Measurements from ENCODE around the gene EID2. TPM values are rescaled to one million over a fixed set of nuclear protein-coding genes. Genes with fewer than 3 reads are reported as not detected.
A peak's percentile ranks its signal among the peaks of the same experiment; 100 is the strongest.

Gene EID2
- polyA plus RNA-seq (2013) = 12.8 and 13.5 TPM in 2 replicates

DNA sequence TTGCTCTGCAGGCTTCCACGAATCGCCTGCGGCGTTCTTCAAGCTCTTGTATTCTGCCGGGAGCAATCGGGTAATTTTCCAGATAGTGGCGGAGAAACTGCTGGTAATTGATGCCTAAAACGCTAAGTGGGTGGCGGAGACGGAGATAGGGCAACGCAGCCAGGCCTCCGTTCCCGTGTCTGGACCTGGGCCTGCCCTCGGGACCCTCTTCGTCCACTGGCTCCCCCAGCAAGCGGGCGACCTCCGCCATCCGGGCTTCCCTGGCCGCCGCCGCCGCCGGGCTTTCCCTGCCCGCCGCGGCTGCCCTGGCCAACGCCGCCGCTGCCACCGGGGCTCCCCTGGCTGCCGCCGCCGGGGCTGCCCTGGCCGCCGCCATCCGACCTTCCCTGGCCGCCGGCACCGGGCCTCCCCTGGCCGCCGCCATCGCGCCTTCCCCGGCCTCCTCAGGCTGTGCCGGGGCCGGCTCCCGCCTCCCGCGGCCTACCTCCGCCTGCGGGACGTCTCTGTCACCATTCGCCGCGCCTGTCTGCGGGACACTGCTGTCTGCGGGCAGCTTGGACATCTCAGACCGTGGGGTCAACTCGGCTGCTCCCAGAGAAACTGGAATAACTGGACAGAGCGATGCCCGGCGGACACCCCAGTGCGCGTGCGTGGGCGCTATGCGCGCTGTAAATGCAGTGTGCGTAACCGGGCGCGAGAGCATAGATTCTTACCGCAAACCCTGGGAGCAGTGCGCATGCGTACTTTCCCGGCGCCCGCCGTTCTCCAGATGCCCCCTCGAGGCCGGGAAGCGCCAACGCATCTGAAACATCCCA is at the start of gene EID2:
Gene EID2, minus strand, starts transcription at position 644 of the 815 bp plus-strand sequence. Its CDS starts 82 bp downstream, at position 562.
- WGBS (ENCODE audit: extremely low coverage, insufficient coverage, insufficient read length) = no CpG with 5 or more reads among the region's 84 CpGs
- no peaks in the 10 kb centered on the region for H3K9me3 ChIP-seq (ENCODE audit: insufficient read depth, low read depth, low read length)
- H4K8ac ChIP-seq (ENCODE audit: low read depth, low read length) = peak within 1 kb of the TSS; percentile 74
- peaks cover 2% of the 10 kb centered on the region for H3K79me2 ChIP-seq (ENCODE audit: control insufficient read depth, insufficient read depth, low read length, poor library complexity)
- H2BK5ac ChIP-seq (ENCODE audit: low read depth, low read length, poor library complexity) = peak within 1 kb of the TSS; percentile 66
- no peaks in the 10 kb centered on the region for H3K36me3 ChIP-seq (ENCODE audit: control insufficient read depth in 1 of 2, insufficient read depth in 2 of 2, low read length in 2 of 2)
- no peak within 1 kb of the TSS for H3K23ac ChIP-seq (ENCODE audit: low read length)
- H2AFZ ChIP-seq (ENCODE audit: insufficient read depth, low read length, poor library complexity) = peak within 1 kb of the TSS; percentile 4
- H4K91ac ChIP-seq (ENCODE audit: low read depth, low read length) = peak within 1 kb of the TSS; percentile 65
- H3K4ac ChIP-seq (ENCODE audit: low read depth, low read length) = peak within 1 kb of the TSS; percentile 0
- H2BK120ac ChIP-seq (ENCODE audit: insufficient read depth, low read length, poor library complexity) = peak within 1 kb of the TSS; percentile 74
- peaks cover 5% of the 10 kb centered on the region for H3K79me1 ChIP-seq (ENCODE audit: low read length)
- H4K12ac ChIP-seq (ENCODE audit: low read depth, low read length) = peak within 1 kb of the TSS; percentile 17
- H3K9ac ChIP-seq (ENCODE audit: low read length) = peak within 1 kb of the TSS; percentile 85
- H3K4me1 ChIP-seq (ENCODE audit: control insufficient read depth in 1 of 2, insufficient read depth in 2 of 2, low read length in 2 of 2) = no peaks in the 10 kb centered on the region
- H2BK12ac ChIP-seq (ENCODE audit: low read length) = no peak within 1 kb of the TSS
- H3K4me2 ChIP-seq (ENCODE audit: low read length) = peak within 1 kb of the TSS; percentile 96
- peak within 1 kb of the TSS; percentile 95 for H3K4me3 ChIP-seq (ENCODE audit: low read depth, low read length)
- peak within 1 kb of the TSS; percentile 92 for H3K27ac ChIP-seq (ENCODE audit: low read depth, low read length)
- peak within 1 kb of the TSS; percentile 24 for H2AK5ac ChIP-seq (ENCODE audit: low read length)
- peak within 1 kb of the TSS; percentile 70 for H3K14ac ChIP-seq (ENCODE audit: low read length)
- peak within 1 kb of the TSS; percentile 64 for H3K18ac ChIP-seq (ENCODE audit: low read length)
- no peaks in the 10 kb centered on the region for H3K27me3 ChIP-seq (ENCODE audit: insufficient read depth, low read length)
- DNase-seq = peak; percentile 99 to 100

DNA sequence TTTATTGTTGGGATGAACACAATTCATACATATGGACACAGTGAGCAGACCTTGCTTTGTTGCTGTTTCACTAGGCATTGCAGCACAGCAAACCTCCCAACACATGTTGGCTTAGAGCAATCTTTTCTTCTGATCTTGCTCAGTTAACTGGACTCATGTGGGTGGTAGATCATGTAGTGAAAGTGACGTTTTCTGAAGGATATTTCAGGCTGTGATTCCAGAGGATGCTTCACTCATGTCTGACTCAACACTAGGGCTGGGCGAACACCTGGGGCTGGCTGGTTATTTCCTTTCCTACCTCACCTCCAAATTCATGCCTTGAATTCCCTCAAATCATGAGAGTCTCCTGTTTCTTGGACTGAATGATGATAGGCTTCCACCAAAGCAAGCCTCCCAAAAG is 48.1 kb upstream of the EID2 start:
- no peak overlapping the region for H4K8ac ChIP-seq (ENCODE audit: low read depth, low read length)
- DNase-seq = peak; percentile 83 to 95
- no peaks in the 10 kb centered on the region for H3K9me3 ChIP-seq (ENCODE audit: insufficient read depth, low read depth, low read length)
- no peak overlapping the region for H4K91ac ChIP-seq (ENCODE audit: low read depth, low read length)
- no peak overlapping the region for H2BK12ac ChIP-seq (ENCODE audit: low read length)
- no peak overlapping the region for H3K9ac ChIP-seq (ENCODE audit: low read length)
- H4K12ac ChIP-seq (ENCODE audit: low read depth, low read length) = no peak overlapping the region
- H3K23ac ChIP-seq (ENCODE audit: low read length) = no peak overlapping the region
- H3K4ac ChIP-seq (ENCODE audit: low read depth, low read length) = no peak overlapping the region
- no peak overlapping the region for H3K14ac ChIP-seq (ENCODE audit: low read length)
- no peaks in the 10 kb centered on the region for H3K79me2 ChIP-seq (ENCODE audit: control insufficient read depth, insufficient read depth, low read length, poor library complexity)
- H2BK120ac ChIP-seq (ENCODE audit: insufficient read depth, low read length, poor library complexity) = no peak overlapping the region
- no peak overlapping the region for H3K4me3 ChIP-seq (ENCODE audit: low read depth, low read length)
- H3K4me2 ChIP-seq (ENCODE audit: low read length) = no peak overlapping the region
- no peaks in the 10 kb centered on the region for H3K27me3 ChIP-seq (ENCODE audit: insufficient read depth, low read length)
- H3K79me1 ChIP-seq (ENCODE audit: low read length) = no peaks in the 10 kb centered on the region
- no peak overlapping the region for H2AFZ ChIP-seq (ENCODE audit: insufficient read depth, low read length, poor library complexity)
- no peaks in the 10 kb centered on the region for H3K36me3 ChIP-seq (ENCODE audit: control insufficient read depth in 1 of 2, insufficient read depth in 2 of 2, low read length in 2 of 2)
- no peak overlapping the region for H3K18ac ChIP-seq (ENCODE audit: low read length)
- no peak overlapping the region for H2BK5ac ChIP-seq (ENCODE audit: low read depth, low read length, poor library complexity)
- H2AK5ac ChIP-seq (ENCODE audit: low read length) = no peak overlapping the region
- no CpG with 5 or more reads among the region's 2 CpGs for WGBS (ENCODE audit: extremely low coverage, insufficient coverage, insufficient read length)
- no peaks in the 10 kb centered on the region for H3K4me1 ChIP-seq (ENCODE audit: control insufficient read depth in 1 of 2, insufficient read depth in 2 of 2, low read length in 2 of 2)
- no peak overlapping the region for H3K27ac ChIP-seq (ENCODE audit: low read depth, low read length)

DNA sequence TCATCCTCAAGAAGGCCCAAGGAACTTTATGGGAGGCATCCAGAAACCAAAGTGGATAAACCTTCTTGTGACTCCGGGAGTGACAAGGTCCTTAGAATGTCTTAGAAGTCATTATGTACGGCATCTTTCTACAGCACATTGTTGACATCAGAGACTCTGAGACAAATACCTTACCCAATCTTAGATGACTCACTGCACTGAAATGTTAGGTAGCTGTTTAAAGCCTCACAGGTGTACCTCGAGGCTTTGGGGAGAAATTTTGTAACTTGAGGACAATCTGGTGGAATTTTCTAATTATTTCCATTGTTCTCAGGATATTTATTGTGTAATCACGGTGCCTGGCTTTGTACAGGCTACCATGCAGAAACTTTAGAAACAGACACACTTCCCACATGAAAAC is 47.5 kb upstream of the EID2 start:
- no peak overlapping the region for H3K23ac ChIP-seq (ENCODE audit: low read length)
- no peak overlapping the region for H3K4me3 ChIP-seq (ENCODE audit: low read depth, low read length)
- H2AFZ ChIP-seq (ENCODE audit: insufficient read depth, low read length, poor library complexity) = no peak overlapping the region
- no peaks in the 10 kb centered on the region for H3K79me2 ChIP-seq (ENCODE audit: control insufficient read depth, insufficient read depth, low read length, poor library complexity)
- H3K9ac ChIP-seq (ENCODE audit: low read length) = no peak overlapping the region
- H4K12ac ChIP-seq (ENCODE audit: low read depth, low read length) = no peak overlapping the region
- no peak overlapping the region for H2BK12ac ChIP-seq (ENCODE audit: low read length)
- no peak overlapping the region for H4K8ac ChIP-seq (ENCODE audit: low read depth, low read length)
- no peak overlapping the region for H3K14ac ChIP-seq (ENCODE audit: low read length)
- no peaks in the 10 kb centered on the region for H3K79me1 ChIP-seq (ENCODE audit: low read length)
- no peak overlapping the region for H3K4me2 ChIP-seq (ENCODE audit: low read length)
- H3K36me3 ChIP-seq (ENCODE audit: control insufficient read depth in 1 of 2, insufficient read depth in 2 of 2, low read length in 2 of 2) = no peaks in the 10 kb centered on the region
- no peak overlapping the region for H2BK120ac ChIP-seq (ENCODE audit: insufficient read depth, low read length, poor library complexity)
- no peak overlapping the region for H2AK5ac ChIP-seq (ENCODE audit: low read length)
- no peak overlapping the region for H3K4ac ChIP-seq (ENCODE audit: low read depth, low read length)
- H3K27me3 ChIP-seq (ENCODE audit: insufficient read depth, low read length) = no peaks in the 10 kb centered on the region
- H3K4me1 ChIP-seq (ENCODE audit: control insufficient read depth in 1 of 2, insufficient read depth in 2 of 2, low read length in 2 of 2) = no peaks in the 10 kb centered on the region
- H3K9me3 ChIP-seq (ENCODE audit: insufficient read depth, low read depth, low read length) = no peaks in the 10 kb centered on the region
- no peak overlapping the region for H3K18ac ChIP-seq (ENCODE audit: low read length)
- no peak overlapping the region for H2BK5ac ChIP-seq (ENCODE audit: low read depth, low read length, poor library complexity)
- no peak overlapping the region for H3K27ac ChIP-seq (ENCODE audit: low read depth, low read length)
- no CpG with 5 or more reads among the region's 4 CpGs for WGBS (ENCODE audit: extremely low coverage, insufficient coverage, insufficient read length)
- H4K91ac ChIP-seq (ENCODE audit: low read depth, low read length) = no peak overlapping the region
- peak; percentile 70 to 98 for DNase-seq

DNA sequence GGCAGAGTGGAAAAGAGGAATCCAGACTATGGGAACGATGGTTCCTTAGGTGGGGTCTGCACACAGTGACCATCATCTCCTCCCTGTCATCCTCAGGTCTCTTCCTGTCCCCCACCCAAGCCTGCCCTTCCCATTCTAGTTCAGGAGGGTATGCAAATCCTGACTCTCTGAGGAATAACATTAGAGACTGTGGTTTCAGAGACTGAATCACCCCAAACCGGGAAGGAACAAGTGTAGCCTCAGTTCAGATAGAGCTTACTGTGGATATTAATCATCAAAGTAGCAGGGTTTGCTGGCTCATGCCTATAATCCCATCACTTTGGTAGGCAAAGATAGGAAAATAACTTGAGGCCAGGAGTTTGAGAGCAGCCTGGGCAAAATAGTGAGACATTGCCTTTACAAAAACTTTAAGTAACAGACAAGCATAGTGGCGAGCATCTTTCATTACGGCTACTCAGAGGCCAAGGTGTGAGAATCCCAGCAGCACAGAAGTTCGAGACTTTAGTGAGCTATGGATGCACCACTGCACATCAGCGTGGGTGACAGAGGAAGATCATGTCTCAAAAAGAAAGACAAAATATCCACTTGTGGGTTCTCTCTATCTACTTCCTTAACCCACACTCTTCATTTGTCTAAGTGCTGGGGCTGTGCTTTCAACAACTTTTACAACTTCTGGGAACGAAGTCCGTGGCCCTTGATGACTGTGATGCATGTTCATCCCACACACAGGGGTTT is 43.1 kb upstream of the EID2 start:
- Histone ChIP-seq H4K12ac (ENCODE audit: low read depth, low read length) (no peak overlapping the region), H3K27me3 (ENCODE audit: insufficient read depth, low read length) (no peaks in the 10 kb centered on the region), H2AFZ (ENCODE audit: insufficient read depth, low read length, poor library complexity) (no peak overlapping the region), H2AK5ac (ENCODE audit: low read length) (no peak overlapping the region), H3K14ac (ENCODE audit: low read length) (no peak overlapping the region), H3K9ac (ENCODE audit: low read length) (no peak overlapping the region), H3K9me3 (ENCODE audit: insufficient read depth, low read depth, low read length) (no peaks in the 10 kb centered on the region), H3K4me1 (ENCODE audit: control insufficient read depth in 1 of 2, insufficient read depth in 2 of 2, low read length in 2 of 2) (no peaks in the 10 kb centered on the region), H2BK12ac (ENCODE audit: low read length) (no peak overlapping the region), H3K27ac (ENCODE audit: low read depth, low read length) (no peak overlapping the region), H3K23ac (ENCODE audit: low read length) (no peak overlapping the region), H2BK5ac (ENCODE audit: low read depth, low read length, poor library complexity) (no peak overlapping the region), H3K4ac (ENCODE audit: low read depth, low read length) (no peak overlapping the region), H4K8ac (ENCODE audit: low read depth, low read length) (no peak overlapping the region), H3K4me3 (ENCODE audit: low read depth, low read length) (no peak overlapping the region), H3K4me2 (ENCODE audit: low read length) (no peak overlapping the region), H4K91ac (ENCODE audit: low read depth, low read length) (no peak overlapping the region), H3K79me2 (ENCODE audit: control insufficient read depth, insufficient read depth, low read length, poor library complexity) (no peaks in the 10 kb centered on the region), H3K18ac (ENCODE audit: low read length) (no peak overlapping the region), H3K79me1 (ENCODE audit: low read length) (no peaks in the 10 kb centered on the region), H3K36me3 (ENCODE audit: control insufficient read depth in 1 of 2, insufficient read depth in 2 of 2, low read length in 2 of 2) (no peaks in the 10 kb centered on the region), H2BK120ac (ENCODE audit: insufficient read depth, low read length, poor library complexity) (no peak overlapping the region)
- DNase-seq = no peak
- whole genome bisulfite sequencing (ENCODE audit: extremely low coverage, insufficient coverage, insufficient read length) = no CpG with 5 or more reads among the region's 8 CpGs

All from trophoblast cell (in vitro differentiated cells and primary cell).